IPS-15b (cell line): Measurements from ENCODE around the gene C15orf61.

Experiments
- H3K27me3 ChIP-seq: one replicate; pipeline ENCODE4 v1.6.1; 2013; ENCODE audit warnings: low read length; ENCODE audit not compliant: control insufficient read depth, insufficient read depth
- H3K36me3 ChIP-seq: one replicate; pipeline ENCODE4 v1.6.1; 2013; ENCODE audit warnings: low read length; ENCODE audit not compliant: control insufficient read depth, insufficient read depth
- H3K4me1 ChIP-seq: one replicate; pipeline ENCODE4 v1.6.1; 2013; ENCODE audit warnings: mild to moderate bottlenecking, low read length; ENCODE audit not compliant: control insufficient read depth, insufficient read depth
- H3K4me3 ChIP-seq: one replicate; pipeline ENCODE4 v1.5.1; 2013; ENCODE audit warnings: low read depth, low read length
- H3K9ac ChIP-seq: one replicate; pipeline ENCODE4 v1.6.1; 2013; ENCODE audit warnings: low read depth, mild to moderate bottlenecking, low read length
- H3K9me3 ChIP-seq: one replicate; pipeline ENCODE4 v1.6.1; 2013; ENCODE audit warnings: mild to moderate bottlenecking, low read length; ENCODE audit not compliant: control insufficient read depth, insufficient read depth

The C15orf61 gene

GRCh38 chr15:67559158-67559557 lies 38.2 kb downstream of the C15orf61 start:
- no peaks in the 10 kb centered on the region for H3K9me3 ChIP-seq
- H3K9ac ChIP-seq = no peak overlapping the region
- H3K36me3 ChIP-seq = no peaks in the 10 kb centered on the region
- H3K27me3 ChIP-seq = no peaks in the 10 kb centered on the region
- H3K4me3 ChIP-seq = no peak overlapping the region
- peaks cover 11% of the 10 kb centered on the region for H3K4me1 ChIP-seq

DNA sequence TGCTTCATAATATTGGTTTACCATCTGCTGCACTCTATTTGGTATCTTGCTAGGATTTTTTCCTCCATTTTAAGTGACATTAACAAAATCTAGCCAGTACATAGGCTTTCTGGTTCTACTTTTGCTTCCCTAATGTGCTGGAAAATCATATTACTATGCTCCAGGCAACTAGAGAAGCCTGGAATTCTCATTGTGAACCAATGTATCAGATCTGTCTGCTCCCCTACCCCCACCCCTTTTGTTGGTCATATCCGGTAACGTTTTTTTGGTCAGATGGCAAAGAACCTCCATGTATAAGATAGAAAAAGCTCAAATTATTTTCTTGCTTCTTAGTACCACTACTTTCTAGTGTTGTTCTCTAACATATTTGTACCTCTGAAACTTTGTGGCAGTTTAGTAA lies 38.6 kb downstream of the C15orf61 start:
- Histone ChIP-seq H3K4me1 (peaks cover 13% of the 10 kb centered on the region), H3K9me3 (no peaks in the 10 kb centered on the region), H3K4me3 (no peak overlapping the region), H3K9ac (no peak overlapping the region), H3K27me3 (no peaks in the 10 kb centered on the region), H3K36me3 (no peaks in the 10 kb centered on the region)

- Histone ChIP-seq H3K27me3 (no peaks in the 10 kb centered on the region), H3K9me3 (no peaks in the 10 kb centered on the region), H3K36me3 (no peaks in the 10 kb centered on the region), H3K9ac (no peak overlapping the region), H3K4me1 (peaks cover 13% of the 10 kb centered on the region), H3K4me3 (no peak overlapping the region)
Measured at GRCh38 chr15:67560320-67560719, 39.4 kb downstream of the C15orf61 start.

GRCh38 chr15:67563092-67563491 lies 42.2 kb downstream of the C15orf61 start:
- Histone ChIP-seq H3K36me3 (no peaks in the 10 kb centered on the region), H3K4me3 (no peak overlapping the region), H3K4me1 (peaks cover 13% of the 10 kb centered on the region), H3K27me3 (no peaks in the 10 kb centered on the region), H3K9ac (no peak overlapping the region), H3K9me3 (no peaks in the 10 kb centered on the region)

DNA sequence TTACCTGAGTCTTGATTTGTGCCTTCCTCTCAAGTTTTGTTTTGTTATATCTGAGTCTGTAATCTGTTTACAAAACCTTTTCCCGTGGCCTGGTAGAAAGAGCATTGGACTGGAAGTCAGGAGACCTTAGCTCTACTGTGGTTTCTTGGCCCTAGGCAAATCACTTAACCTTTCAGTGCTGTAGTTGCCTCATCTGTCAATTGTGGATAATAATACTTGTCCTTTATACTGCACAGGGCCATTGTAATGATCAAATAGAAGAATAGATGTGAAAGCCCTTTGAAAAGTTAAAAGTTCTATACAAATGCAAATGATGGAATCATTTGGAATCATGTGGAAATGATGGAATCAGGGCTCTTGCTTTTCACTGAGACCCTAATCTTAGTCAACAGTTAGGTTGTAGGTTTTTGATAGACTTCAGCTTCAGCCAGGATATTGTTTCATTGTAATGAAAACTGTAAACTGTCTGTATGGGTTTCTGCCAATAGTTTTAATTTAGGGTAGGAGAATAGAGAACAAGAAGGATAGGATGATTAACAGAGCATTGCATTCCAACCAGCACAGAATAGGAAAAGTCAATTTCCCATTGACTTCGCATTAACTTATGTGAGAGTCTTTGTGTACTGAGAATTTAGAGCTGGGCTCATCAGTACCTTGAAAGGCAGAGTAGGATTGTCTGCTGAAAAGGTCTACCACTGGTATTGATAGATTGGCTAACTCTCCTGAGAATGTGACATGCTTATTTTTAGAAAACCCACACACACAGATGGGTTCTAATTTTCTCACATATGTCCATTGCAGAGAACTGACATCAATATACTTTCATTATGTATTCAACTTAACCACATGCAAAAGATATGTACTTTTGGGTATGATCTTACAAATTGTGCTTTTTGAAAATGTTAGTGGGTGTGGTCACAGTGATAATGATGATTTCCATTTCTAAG lies 43.4 kb downstream of the C15orf61 start:
- Histone ChIP-seq H3K4me3 (no peak overlapping the region), H3K9me3 (no peaks in the 10 kb centered on the region), H3K4me1 (peaks cover 8% of the 10 kb centered on the region), H3K36me3 (no peaks in the 10 kb centered on the region), H3K9ac (no peak overlapping the region), H3K27me3 (no peaks in the 10 kb centered on the region)

DNA sequence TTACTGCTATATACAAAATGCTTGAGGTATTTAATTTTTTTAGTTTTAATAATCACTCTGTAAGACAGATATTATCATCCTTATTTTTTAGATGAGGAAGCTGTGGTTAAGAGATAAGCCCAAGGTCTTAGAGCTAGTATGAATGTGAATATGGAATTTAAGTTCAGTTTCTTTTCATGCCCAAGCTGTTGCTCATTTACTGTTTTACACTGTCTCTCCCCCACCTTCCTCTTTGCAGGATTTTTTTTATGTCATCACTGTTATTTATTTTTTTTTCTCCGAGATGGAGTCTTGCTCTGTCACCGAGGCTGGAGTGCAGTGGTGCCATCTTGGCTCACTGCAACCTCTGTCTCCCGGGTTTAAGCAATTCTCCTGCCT lies 44.0 kb downstream of the C15orf61 start:
- no peaks in the 10 kb centered on the region for H3K36me3 ChIP-seq
- H3K9ac ChIP-seq = no peak overlapping the region
- H3K9me3 ChIP-seq = no peaks in the 10 kb centered on the region
- no peaks in the 10 kb centered on the region for H3K27me3 ChIP-seq
- peaks cover 8% of the 10 kb centered on the region for H3K4me1 ChIP-seq
- H3K4me3 ChIP-seq = no peak overlapping the region

DNA sequence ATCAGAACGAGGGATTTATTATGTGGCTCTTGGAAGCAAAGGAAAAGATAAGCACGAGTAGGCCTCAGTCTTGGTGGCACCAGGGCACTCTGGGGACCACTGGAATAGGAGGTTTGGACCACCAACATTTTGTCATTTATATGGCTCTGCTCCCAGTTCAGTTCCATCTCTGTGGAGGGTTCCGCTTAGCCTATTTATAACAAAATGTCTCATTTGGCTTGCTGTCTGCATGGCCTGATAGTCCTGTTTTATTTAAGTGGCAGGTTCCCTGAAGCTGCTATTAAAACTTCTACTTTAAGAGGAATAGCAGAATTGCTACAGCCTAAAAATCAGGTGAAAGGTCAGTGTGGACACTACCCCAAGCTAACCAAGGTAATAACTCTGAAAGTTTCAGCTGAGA lies 48.7 kb downstream of the C15orf61 start:
- Histone ChIP-seq H3K4me3 (no peak overlapping the region), H3K36me3 (no peaks in the 10 kb centered on the region), H3K9ac (no peak overlapping the region), H3K9me3 (no peaks in the 10 kb centered on the region), H3K4me1 (no peaks in the 10 kb centered on the region), H3K27me3 (no peaks in the 10 kb centered on the region)

- Histone ChIP-seq H3K4me1 (peaks cover 3% of the 10 kb centered on the region), H3K9ac (no peak overlapping the region), H3K4me3 (no peak overlapping the region), H3K27me3 (no peaks in the 10 kb centered on the region), H3K9me3 (no peaks in the 10 kb centered on the region), H3K36me3 (no peaks in the 10 kb centered on the region)
Measured at GRCh38 chr15:67570875-67571647, 50.1 kb downstream of the C15orf61 start.

GRCh38 chr15:67571648-67572415 lies 50.9 kb downstream of the C15orf61 start:
- Histone ChIP-seq H3K27me3 (no peaks in the 10 kb centered on the region), H3K4me1 (peaks cover 3% of the 10 kb centered on the region), H3K9me3 (no peaks in the 10 kb centered on the region), H3K36me3 (no peaks in the 10 kb centered on the region), H3K4me3 (no peak overlapping the region), H3K9ac (no peak overlapping the region)

DNA sequence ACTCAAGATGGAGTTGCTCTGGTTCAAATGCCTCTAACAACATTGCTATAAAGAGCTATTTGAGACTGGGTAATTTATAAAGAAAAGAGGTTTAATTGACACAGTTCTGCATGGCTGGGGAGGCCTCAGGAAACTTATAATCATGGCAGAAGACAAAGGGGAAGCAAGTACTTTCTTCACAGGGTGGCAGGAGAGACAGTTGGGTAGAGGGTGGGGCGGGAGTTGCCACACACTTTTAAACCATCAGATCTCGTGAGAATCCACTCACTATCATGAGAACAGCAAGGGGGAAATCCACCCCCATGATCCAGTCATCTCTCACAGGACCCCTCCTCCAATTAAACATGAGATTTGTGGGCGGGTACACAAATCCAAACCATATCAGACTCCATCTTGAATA lies 52.3 kb downstream of the C15orf61 start:
- no peak overlapping the region for H3K9ac ChIP-seq

GRCh38 chr15:67575039-67575502 lies 54.1 kb downstream of the C15orf61 start:
- H3K36me3 ChIP-seq = no peaks in the 10 kb centered on the region
- H3K4me1 ChIP-seq = peaks cover 3% of the 10 kb centered on the region
- no peak overlapping the region for H3K9ac ChIP-seq
- no peak overlapping the region for H3K4me3 ChIP-seq
- H3K27me3 ChIP-seq = no peaks in the 10 kb centered on the region
- H3K9me3 ChIP-seq = no peaks in the 10 kb centered on the region

More for the DNA sequence above, 52.3 kb downstream of the C15orf61 start:
- Histone ChIP-seq H3K27me3 (no peaks in the 10 kb centered on the region), H3K4me1 (peaks cover 3% of the 10 kb centered on the region), H3K9me3 (no peaks in the 10 kb centered on the region), H3K4me3 (no peak overlapping the region), H3K36me3 (no peaks in the 10 kb centered on the region)
